ENCODE data around the gene NUP214.
"Not testable (repeated sequence)": the region's sequence is repeated elsewhere in the genome, so short reads cannot be mapped to it uniquely, and the experiment has no call there.

NUP214 gene

DNA sequence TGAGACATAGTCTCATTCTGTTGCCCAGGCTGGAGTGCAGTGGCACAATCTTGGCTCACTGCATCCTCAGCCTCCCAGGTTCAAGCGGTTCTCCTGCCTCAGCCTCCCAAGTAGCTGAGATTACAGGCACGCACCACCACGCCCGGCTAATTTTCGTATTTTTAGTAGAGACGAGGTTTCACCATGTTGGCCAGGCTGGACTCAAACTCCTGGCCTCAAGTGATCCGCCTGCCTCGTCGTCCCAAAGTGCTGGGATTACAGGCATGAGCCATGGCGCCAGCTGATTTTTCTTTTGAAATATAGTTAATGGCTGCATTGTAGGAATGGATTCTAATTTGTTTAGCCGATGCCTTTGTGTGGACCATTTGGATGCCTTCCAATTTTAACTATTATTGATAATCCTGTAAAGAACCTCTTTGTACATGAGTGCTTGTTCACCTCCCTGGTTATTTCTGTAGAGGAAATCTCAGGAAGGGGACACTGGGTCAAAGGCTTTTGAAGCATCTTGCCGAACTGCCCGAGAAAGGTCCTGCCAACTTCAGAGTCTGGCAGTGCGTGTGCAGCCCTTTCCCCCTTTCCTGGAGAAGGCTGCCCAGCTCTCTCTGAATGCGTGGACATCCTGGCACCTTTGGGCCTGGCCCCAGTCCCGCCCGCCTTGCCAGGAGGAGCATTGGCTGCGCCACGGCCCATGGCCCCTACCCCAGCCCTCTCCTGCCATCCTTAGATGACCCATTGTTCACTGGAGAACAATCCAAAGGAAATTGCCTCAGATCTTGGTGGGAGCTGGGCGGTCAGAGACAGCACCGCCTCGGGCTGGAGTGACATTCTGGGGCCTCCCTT is 8.9 kb upstream of the NUP214 start:
- no peak for DNase-seq (ENCODE audit: low spot score)

DNA sequence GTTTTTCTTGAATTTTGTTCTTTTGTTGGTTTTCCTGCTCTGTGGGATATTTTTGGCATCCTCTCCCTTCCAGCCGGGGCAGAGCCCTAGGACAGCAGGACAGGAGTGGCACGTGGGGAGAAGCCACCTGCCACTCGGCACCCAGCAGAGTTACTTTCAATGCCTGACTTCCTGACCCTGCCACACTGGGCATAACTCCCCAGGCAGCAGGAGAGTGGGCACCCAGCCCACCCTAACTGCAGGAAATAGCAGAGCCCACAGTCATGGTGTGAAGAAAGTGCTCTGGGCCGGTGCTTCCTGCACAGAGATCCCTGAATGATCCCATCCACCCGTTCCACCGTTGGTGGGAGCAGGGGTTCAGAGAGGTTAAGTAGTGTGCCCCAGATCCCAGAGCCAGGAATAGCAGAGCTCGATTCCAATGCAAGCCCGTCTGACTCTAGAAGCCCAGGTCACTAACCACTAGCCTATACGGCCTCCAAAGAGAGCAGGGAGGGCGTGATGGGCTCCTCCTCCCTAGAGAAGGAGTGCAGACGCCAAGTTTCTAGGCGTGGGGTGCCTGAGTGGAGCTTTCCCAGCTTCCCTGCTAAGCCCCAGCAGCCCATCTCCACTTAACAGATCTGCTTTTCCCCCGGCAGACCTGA is 8.1 kb upstream of the NUP214 start:
- no peak for DNase-seq (ENCODE audit: low spot score)

DNA sequence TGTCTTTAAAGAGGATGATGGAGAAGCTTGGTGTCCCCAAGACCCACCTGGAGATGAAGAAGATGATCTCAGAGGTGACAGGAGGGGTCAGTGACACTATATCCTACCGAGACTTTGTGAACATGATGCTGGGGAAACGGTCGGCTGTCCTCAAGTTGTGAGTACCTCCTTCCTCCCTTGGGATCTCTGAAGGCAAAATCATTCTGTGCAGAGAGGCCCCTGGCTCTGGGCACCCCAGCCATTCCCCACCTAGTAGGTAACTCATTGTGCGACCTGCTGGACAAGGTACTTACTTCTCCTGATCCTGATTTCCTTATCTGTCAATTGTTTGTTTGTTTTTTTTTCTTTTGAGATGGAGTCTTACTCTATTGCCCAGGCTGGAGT is 7.6 kb upstream of the NUP214 start:
- DNase-seq (ENCODE audit: low spot score): no peak

DNA sequence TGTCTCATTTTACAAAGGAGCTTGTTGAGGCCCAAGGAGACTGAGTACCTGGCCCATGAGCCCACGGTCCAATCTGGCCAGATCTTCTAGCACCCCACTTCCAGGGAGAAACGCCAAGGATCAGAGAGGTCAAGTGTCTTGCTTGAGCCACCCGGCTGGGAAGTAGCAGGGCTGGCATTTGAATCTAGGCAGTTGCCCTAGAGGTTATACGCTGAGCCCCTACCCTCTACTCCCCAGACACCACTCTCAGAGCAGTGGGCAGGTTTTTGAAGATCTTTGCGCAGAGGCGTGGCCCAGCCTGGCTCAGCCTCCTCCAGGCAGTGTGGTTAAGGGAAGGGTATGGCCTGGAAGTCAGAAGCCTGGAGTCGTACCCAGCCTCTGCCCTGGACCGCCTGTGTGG is 5.8 kb upstream of the NUP214 start:
- DNase-seq (ENCODE audit: low spot score): no peak

DNA sequence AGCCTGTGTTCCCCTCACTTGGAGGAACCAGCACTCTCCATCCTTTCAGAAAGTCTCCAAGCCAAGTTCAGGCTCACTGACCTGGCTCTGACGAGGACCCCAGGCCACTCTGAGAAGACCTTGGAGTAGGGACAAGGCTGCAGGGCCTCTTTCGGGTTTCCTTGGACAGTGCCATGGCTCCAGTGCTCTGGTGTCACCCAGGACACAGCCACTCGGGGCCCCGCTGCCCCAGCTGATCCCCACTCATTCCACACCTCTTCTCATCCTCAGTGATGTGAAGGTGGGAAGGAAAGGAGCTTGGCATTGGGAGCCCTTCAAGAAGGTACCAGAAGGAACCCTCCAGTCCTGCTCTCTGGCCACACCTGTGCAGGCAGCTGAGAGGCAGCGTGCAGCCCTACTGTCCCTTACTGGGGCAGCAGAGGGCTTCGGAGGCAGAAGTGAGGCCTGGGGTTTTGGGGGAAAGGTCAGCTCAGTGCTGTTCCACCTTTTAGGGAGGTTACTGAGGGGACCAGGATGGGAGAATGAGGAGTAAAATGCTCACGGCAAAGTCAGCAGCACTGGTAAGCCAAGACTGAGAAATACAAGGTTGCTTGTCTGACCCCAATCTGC is 4.7 kb upstream of the NUP214 start:
- no peak for DNase-seq (ENCODE audit: low spot score)

DNA sequence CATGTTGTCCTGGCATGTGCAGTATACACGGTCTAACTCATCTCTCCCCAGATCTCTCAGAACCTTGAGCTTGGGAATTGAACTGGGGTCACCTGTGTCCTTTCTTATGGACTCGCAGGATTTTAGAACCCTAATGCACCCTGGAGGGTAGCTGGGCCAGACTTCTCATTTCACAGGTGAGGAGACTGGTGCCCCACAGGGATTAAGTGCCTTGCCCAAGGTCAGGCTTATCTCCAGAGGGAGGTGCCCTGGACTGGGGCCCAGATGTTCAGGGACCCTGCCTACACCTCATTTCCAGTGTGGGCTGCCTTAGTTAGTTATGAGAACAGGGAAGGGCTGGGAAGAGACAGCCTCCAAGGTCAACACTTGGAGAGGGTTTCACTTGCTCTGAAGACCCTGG is 4.0 kb upstream of the NUP214 start:
- no peak for DNase-seq (ENCODE audit: low spot score)

DNA sequence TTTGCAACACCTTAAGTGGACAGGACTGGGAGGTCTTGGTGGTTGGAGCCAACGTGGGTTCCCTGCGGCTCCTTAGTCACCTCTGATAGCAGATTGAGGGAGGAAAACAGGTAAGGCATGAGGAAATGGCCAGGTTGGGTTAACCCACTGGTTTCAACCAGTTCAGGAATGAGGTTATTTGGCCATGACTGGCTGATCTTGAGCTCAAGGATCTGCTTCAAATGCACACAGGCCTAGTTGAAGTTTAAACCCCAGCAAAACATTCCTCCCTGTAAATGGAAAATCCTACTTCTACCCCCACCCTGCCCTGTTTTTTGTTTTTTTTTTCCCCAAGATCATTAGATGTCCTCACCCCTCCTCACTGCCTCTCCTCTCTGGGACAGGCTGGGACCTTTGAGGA is 3.2 kb upstream of the NUP214 start:
- DNase-seq (ENCODE audit: low spot score): no peak

DNA sequence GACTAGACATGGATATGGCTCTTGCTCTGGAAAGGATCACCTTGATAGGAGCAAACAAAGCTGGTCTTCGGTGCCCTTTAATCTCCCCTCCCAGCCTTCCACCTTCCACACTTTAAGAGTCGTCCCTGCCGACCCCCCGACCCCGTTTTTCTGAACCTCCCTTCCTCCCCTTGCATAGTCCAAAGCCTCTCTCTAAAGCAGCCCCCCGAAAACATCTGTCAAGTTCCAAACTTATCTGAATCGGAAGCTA is 423 bp upstream of the NUP214 start:
- no peak for DNase-seq (ENCODE audit: low spot score)

DNA sequence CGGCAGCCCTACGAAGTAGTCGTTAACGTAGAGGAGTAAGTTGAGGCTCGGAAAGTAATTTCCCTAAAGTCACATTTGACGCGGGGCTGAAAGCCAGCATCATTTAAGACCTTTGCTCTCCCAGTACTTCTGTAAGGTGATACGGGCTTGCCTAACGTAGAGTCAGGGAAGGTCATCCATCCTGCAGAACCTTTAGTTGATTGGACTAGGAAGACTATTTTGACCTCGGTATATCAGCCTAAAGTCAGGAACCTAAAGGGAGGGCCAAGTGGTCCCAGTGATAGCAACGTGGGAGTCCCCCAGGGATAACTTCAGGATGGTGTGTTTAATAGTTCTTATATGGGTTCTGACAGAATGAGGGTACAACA is 657 bp downstream of the NUP214 start:
- DNase-seq (ENCODE audit: low spot score): no peak

DNA sequence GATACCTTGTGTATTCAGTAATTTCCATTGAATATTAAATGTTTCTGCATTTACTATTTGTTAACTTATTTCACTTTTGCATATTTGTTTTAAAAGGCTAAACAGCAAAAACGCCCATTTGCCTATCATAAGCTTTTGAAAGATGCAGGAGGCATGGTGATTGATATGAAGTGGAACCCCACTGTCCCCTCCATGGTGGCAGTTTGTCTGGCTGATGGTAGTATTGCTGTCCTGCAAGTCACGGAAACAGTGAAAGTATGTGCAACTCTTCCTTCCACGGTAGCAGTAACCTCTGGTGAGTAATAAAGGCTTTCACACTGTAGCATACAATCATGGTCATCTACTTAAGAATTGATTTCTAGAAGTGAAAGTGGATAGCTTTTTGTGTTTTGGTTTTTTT is 3.8 kb downstream of the NUP214 start:
- DNase-seq (ENCODE audit: low spot score): no peak

DNA sequence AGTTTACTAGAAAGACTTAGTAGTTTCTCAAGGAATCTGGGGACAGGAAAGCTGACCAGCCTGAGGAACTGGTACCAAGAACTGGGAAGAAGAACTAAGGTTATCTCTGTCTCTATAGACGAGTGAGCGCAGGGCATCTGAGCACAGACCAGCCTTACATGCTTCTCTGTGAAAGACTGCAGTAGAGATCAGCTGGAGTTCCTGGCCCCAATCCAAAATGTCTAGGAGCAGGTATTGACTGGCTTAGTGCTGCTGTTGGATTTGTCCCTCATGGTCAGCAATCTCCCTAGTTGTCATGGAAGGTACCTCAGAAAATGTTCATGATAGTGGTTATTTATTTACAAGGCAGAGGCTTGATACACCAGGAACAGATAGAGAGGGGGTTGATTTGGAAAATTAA is 13.3 kb downstream of the NUP214 start:
- no peak for DNase-seq (ENCODE audit: low spot score)

DNA sequence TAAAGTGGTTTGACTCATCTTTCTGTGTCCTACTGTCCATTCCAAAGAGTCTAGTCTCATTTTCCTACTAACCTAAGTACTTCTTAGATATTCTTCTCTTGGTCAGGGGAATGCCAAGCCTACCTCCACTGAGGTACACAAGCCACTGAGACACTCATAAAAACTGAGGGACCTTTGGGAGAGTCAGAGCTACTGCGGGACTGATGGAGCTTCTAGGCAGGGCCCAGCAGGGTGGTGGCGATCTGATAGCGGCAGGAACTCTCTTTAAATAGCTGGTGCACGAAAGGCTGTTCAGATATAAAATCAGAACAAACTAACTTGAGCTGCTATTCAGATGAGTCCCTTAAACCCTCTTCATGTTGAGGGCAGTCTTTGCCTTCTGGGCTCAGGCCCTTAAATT is 14.7 kb downstream of the NUP214 start:
- no peak for DNase-seq (ENCODE audit: low spot score)

DNA sequence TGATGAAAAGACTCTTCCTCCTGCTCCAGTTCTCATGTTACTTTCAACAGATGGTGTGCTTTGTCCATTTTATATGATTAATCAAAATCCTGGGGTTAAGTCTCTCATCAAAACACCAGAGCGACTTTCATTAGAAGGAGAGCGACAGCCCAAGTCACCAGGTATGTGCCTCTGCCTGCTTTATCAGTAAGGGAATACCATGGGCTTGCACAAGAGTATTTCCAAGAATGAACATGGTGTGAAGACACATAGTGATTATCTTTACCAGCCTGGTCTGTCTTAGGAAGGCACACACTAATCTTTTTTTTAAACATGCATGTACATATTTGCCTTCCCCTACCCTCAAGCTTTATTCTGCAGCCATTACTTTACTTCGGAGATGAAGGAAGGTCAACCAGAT is 15.2 kb downstream of the NUP214 start:
- DNase-seq (ENCODE audit: low spot score): no peak

DNA sequence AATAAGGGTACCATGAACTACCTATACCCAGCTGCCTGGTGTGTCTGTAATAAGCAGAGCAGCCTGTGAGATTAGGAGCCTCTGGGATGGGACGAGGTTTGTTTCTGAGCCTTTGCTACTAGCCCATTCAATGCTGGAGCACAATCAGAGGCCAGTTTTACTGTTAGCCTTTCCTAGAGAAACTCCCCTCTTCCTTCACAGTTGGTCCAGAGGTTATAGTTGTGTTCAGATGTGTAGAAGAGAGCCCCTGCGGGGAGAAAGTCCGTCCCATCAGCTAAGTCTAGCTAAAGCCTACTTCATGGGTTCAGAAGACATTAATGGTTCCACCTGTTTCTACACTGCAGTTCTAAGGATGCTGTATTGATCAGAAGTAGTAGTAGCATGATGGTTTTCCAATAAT is 16.8 kb downstream of the NUP214 start:
- DNase-seq (ENCODE audit: low spot score): no peak

DNA sequence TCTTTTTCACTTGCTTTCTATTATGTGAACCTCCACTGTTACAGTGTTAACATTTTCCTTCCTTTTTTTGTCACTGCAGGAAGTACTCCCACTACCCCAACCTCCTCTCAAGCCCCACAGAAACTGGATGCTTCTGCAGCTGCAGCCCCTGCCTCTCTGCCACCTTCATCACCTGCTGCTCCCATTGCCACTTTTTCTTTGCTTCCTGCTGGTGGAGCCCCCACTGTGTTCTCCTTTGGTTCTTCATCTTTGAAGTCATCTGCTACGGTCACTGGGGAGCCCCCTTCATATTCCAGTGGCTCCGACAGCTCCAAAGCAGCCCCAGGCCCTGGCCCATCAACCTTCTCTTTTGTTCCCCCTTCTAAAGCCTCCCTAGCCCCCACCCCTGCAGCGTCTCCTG is 18.8 kb downstream of the NUP214 start:
- DNase-seq (ENCODE audit: low spot score): no peak

DNA sequence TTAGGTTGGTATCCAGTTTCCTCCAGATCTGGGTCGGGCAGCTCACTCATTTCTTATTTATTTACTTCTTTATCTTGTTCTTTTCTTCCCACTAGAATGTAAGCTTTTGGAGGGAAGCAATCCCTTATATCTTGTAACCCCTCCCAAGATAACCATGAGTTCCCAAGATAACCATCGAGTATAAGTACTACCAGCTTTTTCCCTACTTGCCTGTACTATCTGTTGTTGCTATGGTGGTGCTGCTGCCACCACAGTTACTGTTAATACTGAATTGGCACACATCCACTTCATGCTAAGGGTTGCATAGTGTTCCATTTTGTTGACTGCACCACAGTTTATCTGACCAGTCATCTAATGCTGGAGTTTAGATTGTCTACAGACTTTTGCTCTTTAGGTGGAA is 19.9 kb downstream of the NUP214 start:
- DNase-seq (ENCODE audit: low spot score): no peak

DNA sequence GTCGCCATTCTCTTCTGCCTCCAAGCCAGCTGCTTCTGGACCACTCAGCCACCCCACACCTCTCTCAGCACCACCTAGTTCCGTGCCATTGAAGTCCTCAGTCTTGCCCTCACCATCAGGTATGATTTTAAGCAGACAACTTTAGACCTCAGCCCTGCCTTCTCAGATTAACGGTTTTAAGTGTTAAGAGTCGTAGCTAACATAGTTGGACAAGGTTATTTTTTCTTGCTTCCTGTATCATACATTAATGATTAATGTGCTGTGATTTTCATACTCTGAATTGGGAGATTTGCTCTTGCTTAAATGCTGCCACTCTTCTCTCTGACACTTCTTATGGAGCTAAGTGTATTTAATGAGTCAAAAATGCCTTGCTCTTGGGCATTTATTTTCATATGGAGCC is 20.8 kb downstream of the NUP214 start:
- DNase-seq (ENCODE audit: low spot score): no peak

DNA sequence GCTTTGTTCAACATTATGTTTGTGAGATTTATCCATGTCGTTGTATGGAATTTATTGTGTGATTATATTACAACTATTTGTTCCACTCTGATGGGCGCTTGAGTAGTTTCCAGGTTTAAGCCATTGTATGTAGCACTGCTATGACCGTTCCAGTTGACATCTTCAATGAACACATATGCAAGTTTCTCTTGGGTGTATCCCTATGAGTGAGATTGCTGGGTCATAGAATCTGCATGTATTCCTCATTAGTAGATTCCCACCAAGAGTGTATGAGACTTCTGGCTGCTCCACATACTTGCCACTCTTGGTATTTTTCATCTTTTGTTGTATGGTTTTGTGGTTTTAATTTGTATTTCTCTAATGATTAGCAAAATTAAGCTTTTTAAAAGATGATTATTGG is 22.9 kb downstream of the NUP214 start:
- DNase-seq (ENCODE audit: low spot score): no peak

DNA sequence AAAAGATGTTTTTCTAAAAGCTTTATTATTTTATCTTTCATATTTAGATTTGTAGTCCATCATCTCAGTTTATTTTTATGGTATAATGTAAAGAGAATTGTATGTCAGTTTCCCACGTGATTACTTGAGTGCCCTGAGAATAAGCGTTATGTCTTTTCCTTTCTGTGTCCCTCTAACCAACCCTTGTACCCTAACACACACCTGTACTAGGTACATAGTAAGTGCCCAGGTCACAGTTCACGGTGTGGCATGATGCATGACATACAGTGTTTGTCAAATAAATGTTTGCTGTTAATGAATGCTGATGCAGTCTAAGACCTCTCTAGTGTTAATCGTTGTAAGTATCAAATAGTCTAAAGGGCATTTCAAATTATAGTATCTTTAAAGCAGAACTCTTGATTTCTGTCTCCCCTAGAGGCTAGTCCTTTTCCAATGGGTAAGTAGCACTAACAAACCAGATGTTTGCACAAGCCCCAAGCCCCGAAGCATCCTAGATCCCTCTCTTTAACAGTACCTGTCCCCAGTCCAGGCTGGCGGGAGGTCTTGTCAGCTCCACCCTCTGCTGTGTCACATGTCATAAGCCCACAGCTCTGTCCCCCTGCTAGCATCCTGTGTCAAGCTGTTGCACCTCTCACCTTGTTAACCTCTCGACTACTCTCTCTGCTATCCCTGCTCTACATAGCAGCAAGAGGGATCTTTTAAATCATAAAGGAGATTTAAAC is 23.7 kb downstream of the NUP214 start:
- DNase-seq (ENCODE audit: low spot score): no peak

DNA sequence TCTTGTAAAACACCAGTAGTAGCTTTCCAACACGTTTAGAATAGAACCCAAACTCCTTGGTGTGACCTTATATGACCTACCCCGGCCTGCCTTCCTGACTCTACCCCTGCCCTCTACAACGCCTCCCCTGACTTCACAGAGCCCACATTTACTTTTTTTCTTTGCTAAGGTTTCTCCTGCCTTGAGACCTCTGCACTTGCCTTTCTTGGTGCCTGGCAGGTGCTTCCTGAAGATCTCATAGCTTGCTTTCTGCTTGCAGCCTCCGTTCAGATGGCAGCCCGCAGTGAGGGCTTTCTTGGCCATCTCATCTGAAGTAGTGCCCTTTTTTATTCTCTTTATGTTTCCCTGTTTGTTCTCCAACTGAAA is 24.3 kb downstream of the NUP214 start:
- no peak for DNase-seq (ENCODE audit: low spot score)

DNA sequence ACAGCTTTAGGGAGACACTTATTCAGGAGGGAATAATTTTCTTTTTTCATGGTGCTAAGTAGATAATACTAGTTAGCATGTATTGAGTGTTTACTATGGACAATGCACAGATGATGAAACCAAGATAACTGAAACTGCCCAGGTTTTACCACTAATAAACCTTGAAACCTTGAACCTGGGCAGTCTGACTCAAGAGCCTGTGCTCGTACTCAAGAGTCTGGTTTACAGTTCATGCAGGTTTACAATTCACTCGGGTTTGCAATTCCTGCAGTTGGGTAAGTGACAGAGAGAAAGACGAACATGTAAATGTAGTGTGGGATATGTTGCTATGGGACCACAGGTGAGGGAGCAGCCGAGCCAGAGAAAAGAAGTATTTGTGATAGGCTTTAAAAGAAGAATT is 28.2 kb downstream of the NUP214 start:
- no peak for DNase-seq (ENCODE audit: low spot score)

DNA sequence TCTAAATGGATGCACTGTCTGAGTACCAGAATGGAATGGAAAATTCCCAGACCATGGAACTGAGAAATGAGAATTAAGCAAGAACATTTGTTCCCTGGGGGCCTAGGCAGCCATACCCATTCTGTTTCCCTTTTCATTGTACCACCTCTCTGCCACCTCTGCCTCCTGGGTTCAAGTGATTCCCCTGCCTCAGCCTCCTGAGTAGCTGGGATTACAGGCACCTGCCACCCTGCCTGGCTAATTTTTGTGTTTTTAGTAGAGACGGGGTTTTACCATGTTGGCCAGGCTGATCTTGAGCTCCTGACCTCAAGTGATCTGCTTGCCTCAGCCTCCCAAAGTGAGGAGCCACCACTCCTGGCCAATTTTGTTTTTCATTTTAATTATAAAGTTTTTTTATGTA is 33.3 kb downstream of the NUP214 start:
- DNase-seq (ENCODE audit: low spot score): not testable (repeated sequence)

DNA sequence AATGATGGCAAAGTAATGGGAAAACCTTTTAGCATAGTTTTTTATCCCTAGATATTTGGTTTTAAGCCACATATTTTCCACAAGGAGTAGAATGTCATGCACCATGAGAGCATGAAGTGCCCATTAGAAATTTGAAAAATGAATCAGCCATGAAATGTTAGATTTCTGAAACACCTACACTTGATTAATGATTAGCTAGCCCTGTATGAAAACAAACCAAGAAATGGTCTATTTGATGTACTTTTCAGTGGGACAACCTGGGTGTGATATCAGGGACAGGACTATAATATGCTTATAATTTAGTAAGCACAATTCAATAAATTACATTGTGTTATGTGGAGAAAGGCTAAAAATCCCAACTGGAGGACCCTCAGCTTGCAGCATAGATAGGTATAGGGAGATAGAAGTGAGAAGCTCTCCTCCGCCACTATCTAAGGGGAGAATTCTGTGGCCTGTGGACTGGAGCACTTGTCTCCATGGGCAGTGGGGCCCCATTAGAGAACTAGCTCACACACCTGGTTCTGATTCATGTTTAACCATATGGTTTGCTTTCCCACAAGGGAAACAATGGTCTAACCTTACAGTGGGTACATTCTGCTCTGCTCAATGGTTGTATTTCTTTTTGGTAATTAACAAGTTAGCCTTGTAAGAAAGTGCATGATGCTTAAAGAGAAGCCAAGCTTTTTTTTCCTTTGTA is 35.2 kb downstream of the NUP214 start:
- no peak for DNase-seq (ENCODE audit: low spot score)
